ENCODE measurements around the gene FAM193A. TPM values are rescaled to one million over a fixed set of nuclear protein-coding genes. Genes with fewer than 3 reads are reported as not detected.
"Not testable (repeated sequence)": the region's sequence is repeated elsewhere in the genome, so short reads cannot be mapped to it uniquely, and the experiment has no call there.

FAM193A gene
- total RNA-seq, 1 donor from 2014 or later: 30.9 TPM

DNA sequence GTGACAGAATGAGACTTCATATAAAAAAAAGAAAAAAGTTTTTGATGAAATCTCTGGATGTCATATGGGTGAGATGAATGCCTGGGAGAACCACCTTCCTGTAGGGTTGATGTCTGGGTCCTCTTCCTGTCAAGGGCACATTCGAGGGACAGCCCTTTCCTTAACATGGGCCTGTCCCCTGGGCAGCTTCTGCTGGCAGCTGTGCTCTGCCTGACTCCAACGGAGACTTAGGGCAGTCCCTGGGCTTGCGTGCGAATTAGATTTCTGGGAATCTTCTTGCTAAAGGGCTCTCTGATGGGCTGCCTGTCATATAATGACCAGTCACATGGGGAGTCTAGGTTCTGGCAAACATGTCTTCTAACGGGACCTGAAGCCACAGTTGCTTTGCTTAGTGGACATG, 179.0 kb downstream of the FAM193A start:
- Histone ChIP-seq H3K36me3 (peaks cover 26 to 41% of the 10 kb centered on the region in 2 donors), H3K4me1 (peaks cover 2 to 4% of the 10 kb centered on the region in 2 donors), H3K27me3 (no peaks in the 10 kb centered on the region), H3K4me3 (no peak overlapping the region), H3K27ac (no peak overlapping the region), H3K9me3 (no peaks in the 10 kb centered on the region)
- TF ChIP-seq, protein P1, sequence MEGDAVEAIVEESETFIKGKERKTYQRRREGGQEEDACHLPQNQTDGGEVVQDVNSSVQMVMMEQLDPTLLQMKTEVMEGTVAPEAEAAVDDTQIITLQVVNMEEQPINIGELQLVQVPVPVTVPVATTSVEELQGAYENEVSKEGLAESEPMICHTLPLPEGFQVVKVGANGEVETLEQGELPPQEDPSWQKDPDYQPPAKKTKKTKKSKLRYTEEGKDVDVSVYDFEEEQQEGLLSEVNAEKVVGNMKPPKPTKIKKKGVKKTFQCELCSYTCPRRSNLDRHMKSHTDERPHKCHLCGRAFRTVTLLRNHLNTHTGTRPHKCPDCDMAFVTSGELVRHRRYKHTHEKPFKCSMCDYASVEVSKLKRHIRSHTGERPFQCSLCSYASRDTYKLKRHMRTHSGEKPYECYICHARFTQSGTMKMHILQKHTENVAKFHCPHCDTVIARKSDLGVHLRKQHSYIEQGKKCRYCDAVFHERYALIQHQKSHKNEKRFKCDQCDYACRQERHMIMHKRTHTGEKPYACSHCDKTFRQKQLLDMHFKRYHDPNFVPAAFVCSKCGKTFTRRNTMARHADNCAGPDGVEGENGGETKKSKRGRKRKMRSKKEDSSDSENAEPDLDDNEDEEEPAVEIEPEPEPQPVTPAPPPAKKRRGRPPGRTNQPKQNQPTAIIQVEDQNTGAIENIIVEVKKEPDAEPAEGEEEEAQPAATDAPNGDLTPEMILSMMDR (IDR thresholded peaks at IDR 0.05): no peak
- intact Hi-C loops (cut with DNase I): no loop called here
- no peak for DNase-seq (ENCODE audit: low spot score in 2 of 2)

DNA sequence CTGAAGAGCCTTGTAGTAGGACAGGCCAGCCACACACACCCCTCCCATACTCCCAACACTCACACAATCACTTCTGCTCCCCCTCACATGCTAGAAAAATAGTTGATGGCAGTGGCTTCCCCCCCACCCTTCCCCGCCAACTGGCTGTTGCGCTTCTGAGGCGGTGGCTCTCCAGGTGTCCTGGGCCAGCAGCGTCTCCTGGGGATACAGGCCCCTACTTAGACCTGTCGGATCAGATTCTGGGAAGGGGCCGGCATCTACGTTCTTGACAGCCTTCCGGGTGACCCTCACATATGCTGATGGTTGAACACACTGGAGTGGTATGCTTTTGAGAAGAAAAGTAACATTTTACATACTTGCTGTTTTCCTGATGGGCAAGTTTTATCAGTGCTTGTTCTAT, 179.8 kb downstream of the FAM193A start:
- no peak overlapping the region for H3K4me3 ChIP-seq

DNA sequence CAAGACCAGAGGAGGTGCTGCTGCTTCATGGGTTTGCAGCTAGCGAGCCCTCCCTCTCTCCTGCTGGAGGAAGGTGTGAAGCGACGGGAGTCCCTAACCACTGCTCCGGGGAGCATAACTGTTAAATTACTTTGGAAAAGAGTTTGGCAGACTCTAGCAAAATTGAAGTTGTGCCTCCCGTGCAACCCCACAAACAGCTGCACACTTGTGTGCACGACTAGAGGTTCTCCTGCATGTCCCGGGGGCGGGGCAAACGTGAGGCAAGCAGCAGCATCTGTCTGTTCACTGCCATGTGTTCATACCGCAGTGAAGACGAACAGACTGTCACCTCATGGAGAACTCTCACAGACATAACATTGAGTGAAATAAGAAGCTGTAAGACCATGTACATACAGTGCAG, 185.1 kb downstream of the FAM193A start:
- TF ChIP-seq, protein P1 (IDR thresholded peaks at IDR 0.05): no peak
- Histone ChIP-seq H3K4me1 (no peaks in the 10 kb centered on the region), H3K4me3 (no peak overlapping the region), H3K9me3 (no peaks in the 10 kb centered on the region), H3K27ac (no peak overlapping the region), H3K27me3 (no peaks in the 10 kb centered on the region), H3K36me3 (peaks cover 34 to 52% of the 10 kb centered on the region in 2 donors)
- DNase-seq (ENCODE audit: low spot score in 2 of 2): peak in 1 of 2 donors; percentile 7
- intact Hi-C loops (cut with DNase I): no loop called here

More for the DNA sequence above, 179.8 kb downstream of the FAM193A start:
- TF ChIP-seq, protein P1 (IDR thresholded peaks at IDR 0.05): no peak
- H3K36me3 ChIP-seq: peaks cover 31 to 45% of the 10 kb centered on the region in 2 donors
- H3K4me1 ChIP-seq: peaks cover 2 to 4% of the 10 kb centered on the region in 2 donors
- no peak overlapping the region for H3K27ac ChIP-seq
- no peaks in the 10 kb centered on the region for H3K27me3 ChIP-seq
- DNase-seq (ENCODE audit: low spot score in 2 of 2): peak in 1 of 2 donors; percentile 9
- no peaks in the 10 kb centered on the region for H3K9me3 ChIP-seq
- intact Hi-C loops (cut with DNase I): no loop called here

DNA sequence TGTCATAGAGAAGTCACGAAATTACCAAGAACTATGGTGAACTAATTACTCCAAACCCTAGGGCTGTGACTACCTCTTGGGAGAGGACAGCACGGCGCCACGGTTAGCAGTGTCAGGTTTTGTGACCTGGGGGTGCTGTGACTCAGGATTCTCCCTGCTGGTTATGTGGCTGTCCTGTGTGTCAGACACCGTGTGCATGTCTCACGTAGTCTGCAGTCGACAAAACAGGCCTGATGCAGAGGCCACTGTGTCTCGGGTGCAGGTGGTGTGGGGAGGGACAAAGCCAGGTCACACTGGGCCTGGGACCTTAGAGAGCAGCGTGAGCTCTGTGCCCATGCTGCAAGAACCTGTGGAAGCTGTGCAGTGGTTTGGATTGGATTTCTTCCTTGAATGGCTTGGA, 185.6 kb downstream of the FAM193A start:
- Histone ChIP-seq H3K27ac (no peak overlapping the region), H3K4me1 (no peaks in the 10 kb centered on the region), H3K27me3 (no peaks in the 10 kb centered on the region), H3K9me3 (no peaks in the 10 kb centered on the region), H3K36me3 (peaks cover 30 to 47% of the 10 kb centered on the region in 2 donors), H3K4me3 (no peak overlapping the region)
- intact Hi-C loops (cut with DNase I): no loop called here
- DNase-seq (ENCODE audit: low spot score in 2 of 2): peak in 1 of 2 donors; percentile 45
- TF ChIP-seq, protein P1 (IDR thresholded peaks at IDR 0.05): no peak

DNA sequence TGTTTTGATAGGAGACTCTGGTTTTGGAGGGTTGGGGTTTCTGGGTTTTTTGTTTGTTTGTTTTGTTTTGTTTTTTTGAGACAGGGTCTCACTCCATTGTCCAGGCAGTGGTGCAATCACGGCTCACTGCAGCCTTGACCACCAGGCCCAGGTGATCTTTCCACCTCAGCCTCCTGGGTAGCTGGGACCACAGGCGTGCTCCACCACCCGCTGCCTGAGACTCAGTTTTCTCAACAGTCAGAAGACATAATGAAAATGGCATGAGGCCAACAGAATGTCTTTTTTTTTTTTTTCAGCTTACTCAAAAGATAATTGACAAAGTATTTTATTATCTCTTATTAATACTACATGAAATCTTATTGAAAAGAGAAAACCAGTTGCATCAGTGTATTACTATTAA, 187.3 kb downstream of the FAM193A start:
- intact Hi-C loops (cut with DNase I): no loop called here
- Histone ChIP-seq H3K27ac (no peak overlapping the region), H3K27me3 (no peaks in the 10 kb centered on the region), H3K9me3 (no peaks in the 10 kb centered on the region), H3K4me3 (no peak overlapping the region), H3K4me1 (no peaks in the 10 kb centered on the region), H3K36me3 (peaks cover 24 to 37% of the 10 kb centered on the region in 2 donors)
- DNase-seq (ENCODE audit: low spot score in 2 of 2): no peak
- TF ChIP-seq, protein P1 (IDR thresholded peaks at IDR 0.05): no peak

DNA sequence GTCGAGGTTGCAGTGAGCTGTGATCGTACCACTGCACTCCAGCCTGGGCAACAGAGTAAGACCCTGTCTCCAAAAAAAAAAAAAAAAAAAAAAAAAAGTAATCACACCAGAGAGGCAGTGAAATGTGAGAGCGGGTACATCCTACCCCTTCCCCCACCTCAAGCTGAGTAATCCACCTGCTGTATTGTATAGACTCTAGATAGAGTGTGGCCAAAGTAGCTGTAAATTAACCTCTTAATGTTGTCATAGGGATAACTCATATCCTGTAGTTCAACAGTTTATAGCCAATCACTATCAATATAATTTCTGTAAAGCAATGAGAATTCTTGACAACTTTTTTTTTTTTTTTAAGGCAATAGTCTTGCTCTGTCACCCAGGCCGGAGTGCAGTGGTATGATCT, 188.9 kb downstream of the FAM193A start:
- no peaks in the 10 kb centered on the region for H3K9me3 ChIP-seq
- H3K36me3 ChIP-seq: peaks cover 19 to 36% of the 10 kb centered on the region in 2 donors

DNA sequence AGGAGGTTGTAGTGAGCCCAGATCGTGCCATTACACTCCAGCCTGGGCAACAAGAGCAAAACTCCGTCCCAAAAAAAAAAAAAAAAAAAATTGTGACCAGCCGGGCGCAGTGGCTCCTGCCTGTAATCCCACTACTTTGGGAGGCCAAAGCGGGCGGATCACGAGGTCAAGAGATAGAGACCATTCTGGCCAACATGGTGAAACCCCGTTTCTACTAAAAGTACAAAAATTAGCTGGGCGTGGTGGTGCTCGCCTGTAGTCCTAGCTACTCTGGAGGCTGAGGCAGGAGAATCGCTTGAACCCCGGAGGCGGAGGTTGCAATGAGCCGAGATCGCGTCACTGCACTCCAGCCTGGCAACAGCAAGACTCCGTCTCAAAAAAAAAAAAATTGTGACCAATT, 190.4 kb downstream of the FAM193A start:
- peaks cover 14 to 37% of the 10 kb centered on the region in 2 donors for H3K36me3 ChIP-seq
- H3K27ac ChIP-seq; H3K4me3 ChIP-seq; H3K4me1 ChIP-seq; DNase-seq (ENCODE audit: low spot score in 2 of 2); intact Hi-C loops (cut with DNase I); H3K27me3 ChIP-seq; H3K9me3 ChIP-seq: not testable (repeated sequence)

More for the DNA sequence above, 188.9 kb downstream of the FAM193A start:
- Histone ChIP-seq H3K4me1 (no peaks in the 10 kb centered on the region), H3K27ac (no peak overlapping the region), H3K4me3 (no peak overlapping the region), H3K27me3 (no peaks in the 10 kb centered on the region)
- no peak for DNase-seq (ENCODE audit: low spot score in 2 of 2)
- TF ChIP-seq, protein P1 (IDR thresholded peaks at IDR 0.05): no peak
- intact Hi-C loops (cut with DNase I): no loop called here
